ENCODE measurements around the gene NEK3. TPM values are rescaled to one million over a fixed set of nuclear protein-coding genes. Genes with fewer than 3 reads are reported as not detected.

The NEK3 gene
- total RNA-seq, 1 experiment from 2014 or later: 13.3 TPM

DNA sequence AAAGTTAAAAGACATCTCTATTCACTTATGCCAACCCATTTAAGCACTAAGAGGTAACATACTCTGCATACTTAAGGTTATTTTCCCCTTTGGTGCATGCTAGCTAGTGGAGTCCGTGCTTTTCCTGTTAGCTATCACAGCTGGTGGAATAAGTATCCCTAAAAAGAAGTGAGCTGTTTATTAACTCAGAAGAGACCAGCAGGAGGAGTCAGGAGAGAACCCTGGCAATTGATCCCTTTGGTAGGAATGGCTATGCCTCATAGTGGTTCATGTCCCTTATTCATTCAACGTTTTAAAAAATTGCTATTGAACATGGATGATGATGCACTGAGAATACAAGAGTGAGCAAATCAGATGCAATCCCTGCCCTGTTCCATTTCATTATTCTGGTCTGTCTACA, 18.1 kb downstream of the NEK3 start:
- H4K20me1 ChIP-seq (ENCODE audit: control insufficient read depth, insufficient read depth, insufficient read length): no peaks in the 10 kb centered on the region
- no peak overlapping the region for H3K14ac ChIP-seq (ENCODE audit: insufficient read depth, low read length)
- no peak overlapping the region for H4K91ac ChIP-seq (ENCODE audit: insufficient read length, low read depth, low read length)
- H3K4me2 ChIP-seq (ENCODE audit: insufficient read depth, insufficient read length, low read length): no peak overlapping the region
- no peaks in the 10 kb centered on the region for H3K79me1 ChIP-seq (ENCODE audit: insufficient read depth, low read depth, low read length, poor library complexity, severe bottlenecking)
- no peak overlapping the region for H3K27ac ChIP-seq (ENCODE audit: insufficient read length, low read depth, low read length)
- H3K9me3 Mint-ChIP-seq: no peaks in the 10 kb centered on the region
- no peak overlapping the region for H3K56ac ChIP-seq (ENCODE audit: insufficient read length, low read depth, low read length)
- no peak for DNase-seq
- no peak overlapping the region for H3K23ac ChIP-seq (ENCODE audit: insufficient read length, low read depth, low read length)
- no peak overlapping the region for H3K4me3 Mint-ChIP-seq
- WGBS (ENCODE audit: extremely low coverage, insufficient read length, low lambda C conversion rate): no CpG with 5 or more reads among the region's 2 CpGs
- H3T11ph ChIP-seq (ENCODE audit: low read length): no peak overlapping the region
- H2AFZ ChIP-seq (ENCODE audit: low read length): no peak overlapping the region
- no peak overlapping the region for H2AK5ac ChIP-seq (ENCODE audit: insufficient read length, low read length)
- no peaks in the 10 kb centered on the region for H3K4me1 Mint-ChIP-seq
- H3K36me3 Mint-ChIP-seq (ENCODE audit: insufficient read depth in 1 of 3, low read depth in 3 of 3): peaks cover 0 to 11% (median 2%) of the 10 kb centered on the region in 3 experiments; a peak in 4 of 7 replicates
- no peaks in the 10 kb centered on the region for H3K23me2 ChIP-seq (ENCODE audit: insufficient read length, low read depth, low read length, poor library complexity, severe bottlenecking)
- H4K5ac ChIP-seq (ENCODE audit: insufficient read length, low read depth, low read length): no peak overlapping the region
- H3K27me3 Mint-ChIP-seq (ENCODE audit: low read depth): no peaks in the 10 kb centered on the region
- H3K9ac ChIP-seq (ENCODE audit: extremely low read depth, insufficient read length, low read length): no peak overlapping the region
- H3K18ac ChIP-seq (ENCODE audit: insufficient read length, low read depth, low read length): no peak overlapping the region
- H3K4me1 ChIP-seq (ENCODE audit: insufficient read depth, low read length): no peaks in the 10 kb centered on the region
- H3K79me2 ChIP-seq (ENCODE audit: insufficient read depth, low read length): no peaks in the 10 kb centered on the region
- no peaks in the 10 kb centered on the region for H3K27me3 ChIP-seq (ENCODE audit: insufficient read depth, low read length)
- no peak overlapping the region; a peak in 1 of 7 replicates for H3K27ac Mint-ChIP-seq
- no peak overlapping the region for H4K8ac ChIP-seq (replicated peaks; ENCODE audit: insufficient read length, low read depth, low read length)
- no peak overlapping the region for H3K4ac ChIP-seq (ENCODE audit: low read depth, low read length)
- TF ChIP-seq, protein P1, sequence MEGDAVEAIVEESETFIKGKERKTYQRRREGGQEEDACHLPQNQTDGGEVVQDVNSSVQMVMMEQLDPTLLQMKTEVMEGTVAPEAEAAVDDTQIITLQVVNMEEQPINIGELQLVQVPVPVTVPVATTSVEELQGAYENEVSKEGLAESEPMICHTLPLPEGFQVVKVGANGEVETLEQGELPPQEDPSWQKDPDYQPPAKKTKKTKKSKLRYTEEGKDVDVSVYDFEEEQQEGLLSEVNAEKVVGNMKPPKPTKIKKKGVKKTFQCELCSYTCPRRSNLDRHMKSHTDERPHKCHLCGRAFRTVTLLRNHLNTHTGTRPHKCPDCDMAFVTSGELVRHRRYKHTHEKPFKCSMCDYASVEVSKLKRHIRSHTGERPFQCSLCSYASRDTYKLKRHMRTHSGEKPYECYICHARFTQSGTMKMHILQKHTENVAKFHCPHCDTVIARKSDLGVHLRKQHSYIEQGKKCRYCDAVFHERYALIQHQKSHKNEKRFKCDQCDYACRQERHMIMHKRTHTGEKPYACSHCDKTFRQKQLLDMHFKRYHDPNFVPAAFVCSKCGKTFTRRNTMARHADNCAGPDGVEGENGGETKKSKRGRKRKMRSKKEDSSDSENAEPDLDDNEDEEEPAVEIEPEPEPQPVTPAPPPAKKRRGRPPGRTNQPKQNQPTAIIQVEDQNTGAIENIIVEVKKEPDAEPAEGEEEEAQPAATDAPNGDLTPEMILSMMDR (conservative IDR thresholded peaks at IDR 0.05): no peak
- no peak overlapping the region for H2BK20ac ChIP-seq (ENCODE audit: low read depth, low read length, poor library complexity, severe bottlenecking)
- no peak overlapping the region for H2BK5ac ChIP-seq (ENCODE audit: insufficient read length, low read length)
- no peaks in the 10 kb centered on the region for H3K9me3 ChIP-seq (ENCODE audit: control insufficient read depth, low read depth, low read length)
- H2BK15ac ChIP-seq (ENCODE audit: low read depth, low read length): no peak overlapping the region
- no peak overlapping the region for H2BK12ac ChIP-seq (ENCODE audit: insufficient read length, low read depth, low read length)
- no peak overlapping the region for H2BK120ac ChIP-seq (ENCODE audit: low read depth, low read length, poor library complexity, severe bottlenecking)
